ENCODE data around the gene PTPRO. TPM values are rescaled to one million over a fixed set of nuclear protein-coding genes. Genes with fewer than 3 reads are reported as not detected.

The PTPRO gene
- total and polyA plus RNA-seq, 10 of the 15 experiments (the other 5 are each of a cell fraction or from before 2014, with no cell fraction given) = 1.2 to 5.3 (median 3.5) TPM

DNA sequence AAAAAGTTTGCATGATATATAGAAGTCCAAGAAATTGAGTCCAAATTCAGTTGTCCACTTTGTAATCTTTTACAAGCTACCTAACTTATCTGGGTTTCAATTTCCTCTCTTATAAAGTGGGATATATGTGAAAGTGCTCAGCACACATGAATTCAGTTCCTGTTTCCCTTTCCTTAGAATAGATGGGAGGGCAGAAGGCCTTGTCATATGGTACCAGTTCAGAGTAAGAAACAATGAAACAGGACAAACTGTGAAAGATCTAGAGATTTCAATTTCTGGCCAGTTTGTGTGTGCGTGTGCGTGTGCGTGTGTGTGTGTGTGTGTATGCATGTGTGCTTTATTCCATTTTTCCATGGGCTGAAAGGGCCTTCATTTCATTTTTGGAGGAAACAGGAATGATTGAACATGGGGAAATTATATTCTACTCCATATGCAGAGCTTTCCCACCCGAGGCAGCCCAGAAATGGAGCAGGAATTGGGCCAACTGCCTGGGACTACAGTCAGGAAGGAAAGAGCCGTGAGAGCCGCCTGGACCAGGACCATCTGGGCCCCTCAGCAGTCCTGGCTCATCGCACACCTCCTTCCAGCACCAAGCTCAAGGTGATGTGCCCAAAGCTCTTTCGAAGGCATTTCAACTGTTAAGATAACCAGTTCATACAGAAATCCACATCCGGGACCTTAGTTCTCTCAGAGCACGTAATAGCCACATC lies 283.7 kb downstream of the PTPRO start:
- BruUV-seq (replicated peaks) = no TSS peak
- FAIRE-seq (no peak), DNase-seq (ENCODE audit: low read depth, low spot score) (no peak), ATAC-seq (no peak)
- ChIA-PET POLR2A (no interaction called here), RAD21 (ENCODE audit: unreplicated experiment) (interaction anchor here (0.8 kb wide), 1 partner anchor 21 kb away, joined by 3 read pairs; no protein-coding TSS in a partner anchor), CTCF (interaction anchor here (0.9 to 2.6 kb wide), 4 partner anchors 14 to 252 kb away, joined by 3 to 8 read pairs (median 3); no protein-coding TSS in a partner anchor), SMC1A (ENCODE audit: uncharacterized antibody, unreplicated experiment) (interaction anchor here (1.1 to 1.2 kb wide), 4 partner anchors 11 to 257 kb away, joined by 3 to 5 read pairs (median 3); no protein-coding TSS in a partner anchor)
- Histone ChIP-seq H3K27me3 (replicated peaks in 1 of 2; ENCODE audit: control insufficient read depth in 2 of 2, insufficient read depth in 2 of 2, low read length in 1 of 2) (no peaks in the 10 kb centered on the region), H3K27ac (ENCODE audit: control insufficient read depth, insufficient read depth) (no peak overlapping the region), H4K20me1 (ENCODE audit: control insufficient read depth, insufficient read depth) (no peaks in the 10 kb centered on the region), H3K4me2 (ENCODE audit: control insufficient read depth, insufficient read depth) (no peak overlapping the region), H3K4me3 (no peak overlapping the region), H3K4me1 (ENCODE audit: control insufficient read depth, insufficient read depth, low read length) (no peaks in the 10 kb centered on the region), H3K36me3 (ENCODE audit: control insufficient read depth in 2 of 2, insufficient read depth in 2 of 2, low read length in 1 of 2) (no peaks in the 10 kb centered on the region), H2AFZ (ENCODE audit: control insufficient read depth, low read depth, low read length) (no peak overlapping the region), H3K9ac (ENCODE audit: control insufficient read depth, insufficient read depth, low read length) (no peak overlapping the region), H3K9me3 (replicated peaks; ENCODE audit: control insufficient read depth, insufficient read depth, low read length) (no peaks in the 10 kb centered on the region), H3K79me2 (ENCODE audit: control insufficient read depth, insufficient read depth, low read length) (no peaks in the 10 kb centered on the region)
- TF ChIP-seq FOXK2 (IDR thresholded peaks at IDR 0.05) (no peak), CREB1 (IDR thresholded peaks at IDR 0.05; ENCODE audit: low read depth) (no peak)
- TF ChIP-seq, protein P1, sequence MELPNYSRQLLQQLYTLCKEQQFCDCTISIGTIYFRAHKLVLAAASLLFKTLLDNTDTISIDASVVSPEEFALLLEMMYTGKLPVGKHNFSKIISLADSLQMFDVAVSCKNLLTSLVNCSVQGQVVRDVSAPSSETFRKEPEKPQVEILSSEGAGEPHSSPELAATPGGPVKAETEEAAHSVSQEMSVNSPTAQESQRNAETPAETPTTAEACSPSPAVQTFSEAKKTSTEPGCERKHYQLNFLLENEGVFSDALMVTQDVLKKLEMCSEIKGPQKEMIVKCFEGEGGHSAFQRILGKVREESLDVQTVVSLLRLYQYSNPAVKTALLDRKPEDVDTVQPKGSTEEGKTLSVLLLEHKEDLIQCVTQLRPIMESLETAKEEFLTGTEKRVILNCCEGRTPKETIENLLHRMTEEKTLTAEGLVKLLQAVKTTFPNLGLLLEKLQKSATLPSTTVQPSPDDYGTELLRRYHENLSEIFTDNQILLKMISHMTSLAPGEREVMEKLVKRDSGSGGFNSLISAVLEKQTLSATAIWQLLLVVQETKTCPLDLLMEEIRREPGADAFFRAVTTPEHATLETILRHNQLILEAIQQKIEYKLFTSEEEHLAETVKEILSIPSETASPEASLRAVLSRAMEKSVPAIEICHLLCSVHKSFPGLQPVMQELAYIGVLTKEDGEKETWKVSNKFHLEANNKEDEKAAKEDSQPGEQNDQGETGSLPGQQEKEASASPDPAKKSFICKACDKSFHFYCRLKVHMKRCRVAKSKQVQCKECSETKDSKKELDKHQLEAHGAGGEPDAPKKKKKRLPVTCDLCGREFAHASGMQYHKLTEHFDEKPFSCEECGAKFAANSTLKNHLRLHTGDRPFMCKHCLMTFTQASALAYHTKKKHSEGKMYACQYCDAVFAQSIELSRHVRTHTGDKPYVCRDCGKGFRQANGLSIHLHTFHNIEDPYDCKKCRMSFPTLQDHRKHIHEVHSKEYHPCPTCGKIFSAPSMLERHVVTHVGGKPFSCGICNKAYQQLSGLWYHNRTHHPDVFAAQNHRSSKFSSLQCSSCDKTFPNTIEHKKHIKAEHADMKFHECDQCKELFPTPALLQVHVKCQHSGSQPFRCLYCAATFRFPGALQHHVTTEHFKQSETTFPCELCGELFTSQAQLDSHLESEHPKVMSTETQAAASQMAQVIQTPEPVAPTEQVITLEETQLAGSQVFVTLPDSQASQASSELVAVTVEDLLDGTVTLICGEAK (IDR thresholded peaks at IDR 0.05; ENCODE audit: borderline replicate concordance) = no peak
- intact Hi-C loops (cut with micrococcal nuclease; ENCODE audit: unreplicated experiment) = no loop called here
- 72% methylated on average over 10 of the region's 10 CpGs for WGBS (ENCODE audit: insufficient coverage, insufficient replicate concordance, low lambda C conversion rate, missing lambda C conversion rate)
- in situ Hi-C loops (cut with MboI) = no loop called here

All from GM12878 (cell line).